ENCODE results near the gene RANBP10.

- TF ChIP-seq CTCF (IDR thresholded peaks at IDR 0.05 in 2 of 3, conservative IDR thresholded peaks at IDR 0.05 in 1 of 3; ENCODE audit: insufficient read depth in 2 of 3, low read depth in 1 of 3, low read length in 3 of 3) (no peak), NFATC3 (IDR thresholded peaks at IDR 0.05) (no peak), MXI1 (IDR thresholded peaks at IDR 0.05; ENCODE audit: low read depth, low read length) (no peak), GTF2F1 (IDR thresholded peaks at IDR 0.05; ENCODE audit: low read depth, low read length) (no peak), REST (IDR thresholded peaks at IDR 0.05; ENCODE audit: borderline replicate concordance) (no peak), REST (CRISPR knock-in tag; IDR thresholded peaks at IDR 0.05; ENCODE audit: low read depth) (no peak), E2F1 (CRISPR knock-in tag; IDR thresholded peaks at IDR 0.05) (no peak), NRF1 (conservative IDR thresholded peaks at IDR 0.05 in 1 of 2, IDR thresholded peaks at IDR 0.05 in 1 of 2) (no peak), ZBTB9 (CRISPR knock-in tag; IDR thresholded peaks at IDR 0.05) (no peak)
Observed at GRCh38 chr16:67713647-67714273, 92.6 kb downstream of the RANBP10 start.
